Suppressor macrophage treated with lipopolysaccharide for 1 hour (primary cell): ENCODE measurements around the gene ETV5.
A peak's percentile ranks its signal among the peaks of the same experiment; 100 is the strongest.
"Not testable (repeated sequence)": the region's sequence is repeated elsewhere in the genome, so short reads cannot be mapped to it uniquely, and the experiment has no call there.

ENCODE experiments used
- DNase-seq, 3 donors: peaks; one replicate each; pipeline ENCODE4 v3.0.0-alpha.2; 2020 to 2022

The ETV5 gene

DNA sequence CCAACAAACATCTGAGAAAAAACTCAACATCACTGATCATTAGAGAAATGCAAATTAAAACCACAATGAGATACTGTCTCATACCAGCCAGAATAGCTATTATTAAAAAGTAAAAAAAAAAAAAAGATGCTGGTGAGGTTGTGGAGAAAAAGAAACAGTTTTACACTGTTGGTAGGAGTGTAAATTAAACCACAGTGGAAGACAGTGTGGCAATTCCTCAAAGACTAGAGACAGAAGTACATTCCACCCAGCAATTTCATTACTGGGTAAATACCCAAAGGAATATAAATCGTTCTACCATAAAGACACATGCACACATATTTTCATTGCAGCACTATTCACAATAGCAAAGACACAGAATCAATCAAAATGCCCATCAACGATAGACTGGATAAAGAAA lies 89.6 kb downstream of the ETV5 start:
- DNase-seq, result not testable (repeated sequence)

DNA sequence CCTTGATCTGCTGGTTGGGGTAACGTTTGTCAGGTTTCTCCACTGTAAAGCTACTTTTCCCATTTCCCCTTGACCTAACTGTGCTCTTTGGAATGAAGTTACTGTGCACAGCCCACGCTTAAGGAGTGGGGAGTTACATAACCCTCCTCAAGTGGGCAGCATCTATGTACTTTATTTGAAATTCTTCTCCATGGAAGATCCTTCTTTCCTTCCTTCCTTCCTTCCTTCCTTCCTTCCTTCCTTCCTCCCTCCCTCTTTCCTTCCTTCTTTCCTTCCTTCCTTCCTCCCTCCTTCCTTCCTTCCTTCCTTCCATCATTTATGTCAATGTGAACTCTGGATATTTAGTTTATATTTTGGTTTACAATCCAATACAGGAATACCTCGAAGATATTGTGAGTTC lies 94.0 kb downstream of the ETV5 start:
- DNase-seq, result no peak

DNA sequence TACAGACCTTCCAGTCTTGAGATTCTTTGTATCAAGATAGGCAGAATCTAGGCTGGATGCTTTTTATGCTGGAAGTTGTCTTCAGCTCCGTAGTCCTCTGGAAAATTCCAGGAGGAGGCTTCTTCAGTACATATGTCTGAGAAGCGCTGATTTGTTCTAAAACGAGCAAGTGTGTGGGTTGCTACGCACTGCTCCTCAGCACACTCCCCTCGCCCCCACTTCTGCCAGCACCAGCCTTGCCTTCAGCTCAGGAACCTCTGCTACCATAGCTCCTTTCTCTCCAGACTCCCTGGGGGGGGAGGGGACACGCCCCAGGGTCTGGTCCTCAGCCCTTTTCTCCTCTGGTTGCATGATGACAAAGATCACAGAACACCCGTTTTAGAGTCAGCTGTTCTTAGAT lies 95.6 kb downstream of the ETV5 start:
- no peak for DNase-seq

DNA sequence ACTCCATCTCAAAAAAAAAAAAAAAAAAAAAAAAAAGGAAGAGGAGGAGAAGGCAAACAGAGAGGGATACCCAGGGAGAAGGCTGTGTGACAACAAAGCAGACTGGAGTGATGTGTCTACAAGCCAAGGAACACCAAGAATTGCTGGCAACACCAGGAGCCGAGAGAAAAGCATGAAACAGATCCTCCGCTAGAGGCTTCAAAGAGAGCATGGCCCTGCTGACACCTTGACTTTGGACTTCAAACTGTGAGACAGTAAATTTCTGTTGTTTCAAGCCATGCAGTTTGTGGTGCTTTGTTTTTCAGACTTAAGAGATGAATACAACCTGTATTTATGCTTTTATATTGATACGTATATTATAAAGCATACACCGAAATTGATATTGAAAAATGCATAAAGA lies 96.8 kb downstream of the ETV5 start:
- DNase-seq, result no peak

DNA sequence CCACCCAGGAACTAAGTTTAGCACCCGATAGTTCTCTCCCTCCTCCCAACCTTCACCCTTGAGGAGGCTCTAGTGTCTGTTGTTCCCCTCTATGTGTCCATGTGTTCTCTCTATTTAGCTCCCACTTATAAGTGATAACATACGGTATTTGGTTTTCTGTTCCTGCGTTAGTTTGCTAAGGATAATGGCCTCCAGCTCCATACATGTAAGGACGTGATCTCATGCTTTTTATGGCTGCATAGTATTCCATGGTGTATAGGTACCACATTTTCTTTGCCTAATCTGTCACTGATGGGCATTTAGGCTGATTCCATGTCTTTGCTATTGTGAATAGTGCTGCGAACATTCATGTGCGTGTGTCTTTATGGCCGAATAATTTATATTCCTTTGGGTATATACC lies 104.2 kb downstream of the ETV5 start:
- DNase-seq, result no peak

DNA sequence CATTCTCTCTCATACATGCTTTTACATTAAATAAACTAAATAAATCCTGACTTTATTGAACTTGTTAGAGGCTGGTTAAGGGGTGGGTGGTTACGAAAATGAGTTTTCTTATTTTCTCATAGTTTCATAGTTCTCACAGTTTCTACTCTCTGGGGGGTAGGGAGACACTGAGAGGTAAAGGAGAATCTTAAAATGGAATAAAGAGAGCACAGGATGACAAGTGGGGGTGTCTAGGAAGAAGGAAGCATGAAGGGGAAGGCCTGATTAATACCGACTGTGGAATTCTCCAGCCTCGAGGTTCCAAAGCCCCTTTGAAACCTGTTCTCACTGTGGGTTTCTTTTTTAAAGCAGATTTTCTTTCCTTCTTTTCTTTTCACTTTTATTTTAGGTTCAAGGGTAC lies 104.7 kb downstream of the ETV5 start:
- no peak for DNase-seq

DNA sequence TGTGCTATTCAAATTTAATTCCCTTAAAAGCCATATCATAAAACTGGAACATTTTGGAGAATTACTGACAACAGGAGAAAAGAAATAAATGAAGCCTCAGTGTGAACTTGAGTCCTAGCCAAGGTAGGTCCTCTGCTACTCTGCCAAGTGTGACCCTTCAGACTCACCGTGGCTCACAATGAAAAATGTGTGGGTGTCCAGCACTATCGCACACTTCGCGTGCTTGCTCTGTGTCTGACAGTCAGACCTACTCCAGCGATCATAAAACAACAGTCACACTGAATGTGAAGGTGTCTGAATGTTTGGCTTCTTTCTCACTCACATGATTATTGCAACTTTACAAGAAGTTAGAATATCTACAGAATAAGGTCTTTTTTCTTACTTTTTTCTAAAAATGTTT lies 105.3 kb downstream of the ETV5 start:
- DNase-seq, result no peak

DNA sequence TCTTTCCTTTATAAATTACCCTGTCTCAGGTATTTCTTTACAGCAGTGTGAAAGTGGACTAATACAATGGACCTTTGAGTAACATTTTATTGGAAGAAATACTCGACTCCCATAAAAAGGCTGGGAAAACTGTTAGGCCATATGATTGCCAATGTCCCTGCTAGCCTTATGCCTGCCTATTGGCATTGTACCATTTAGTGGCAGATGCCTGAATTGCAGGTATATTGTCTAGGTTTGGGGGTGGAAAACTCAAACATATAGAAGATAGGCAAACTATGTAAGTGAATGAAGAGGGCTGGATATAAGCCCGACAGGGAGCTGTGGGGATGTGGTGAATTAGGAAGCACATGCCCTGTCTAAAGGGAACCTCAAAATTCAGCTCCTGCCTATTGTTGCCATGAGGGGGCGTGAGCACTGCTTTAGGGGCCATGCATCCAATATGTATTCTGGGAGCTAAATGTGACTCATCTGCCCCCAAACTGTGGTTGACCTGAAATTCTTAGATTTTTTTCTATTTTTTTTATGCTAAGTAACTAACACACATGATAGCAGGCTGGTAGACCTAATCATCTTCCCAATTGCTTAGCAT lies 105.9 kb downstream of the ETV5 start:
- DNase-seq, result peak; percentile 24 to 39 (median 35)

DNA sequence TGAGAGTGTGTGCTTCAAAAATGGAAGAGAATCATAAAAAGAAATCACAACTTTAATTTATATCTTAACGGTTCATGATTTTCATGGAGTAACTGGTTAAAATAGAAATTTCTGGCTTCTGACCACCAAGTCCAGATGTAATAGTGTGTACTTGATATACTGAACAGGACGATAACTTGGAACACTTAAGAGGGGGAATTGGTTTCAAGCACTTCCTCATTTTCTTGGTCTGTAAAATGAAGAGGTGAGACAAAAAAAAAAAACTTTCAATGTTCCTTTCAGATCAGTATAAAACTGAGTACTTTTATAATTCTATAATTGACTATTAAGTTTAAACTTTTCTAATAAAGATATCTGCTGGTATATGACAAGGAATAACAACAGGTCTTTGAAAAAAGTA lies 107.0 kb downstream of the ETV5 start:
- DNase-seq, result no peak

DNA sequence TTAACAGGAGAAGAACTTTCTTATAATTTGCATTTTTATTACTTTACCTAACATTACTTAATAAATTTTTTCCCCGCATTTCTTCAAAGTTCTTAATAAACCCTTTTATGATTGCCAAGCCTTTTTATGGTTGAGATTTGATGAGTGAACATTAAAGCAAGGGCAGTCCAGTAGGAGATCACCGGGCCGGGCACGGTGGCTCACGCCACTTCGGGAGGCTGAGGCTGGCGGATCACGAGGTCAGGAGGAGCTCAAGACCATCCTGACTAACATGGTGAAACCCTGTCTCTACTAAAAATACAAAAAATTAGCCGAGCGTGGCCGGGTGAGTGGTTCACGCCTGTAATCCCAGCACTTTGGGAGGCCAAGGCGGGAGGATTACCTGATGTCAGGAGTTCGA lies 109.7 kb downstream of the ETV5 start:
- DNase-seq, result no peak

DNA sequence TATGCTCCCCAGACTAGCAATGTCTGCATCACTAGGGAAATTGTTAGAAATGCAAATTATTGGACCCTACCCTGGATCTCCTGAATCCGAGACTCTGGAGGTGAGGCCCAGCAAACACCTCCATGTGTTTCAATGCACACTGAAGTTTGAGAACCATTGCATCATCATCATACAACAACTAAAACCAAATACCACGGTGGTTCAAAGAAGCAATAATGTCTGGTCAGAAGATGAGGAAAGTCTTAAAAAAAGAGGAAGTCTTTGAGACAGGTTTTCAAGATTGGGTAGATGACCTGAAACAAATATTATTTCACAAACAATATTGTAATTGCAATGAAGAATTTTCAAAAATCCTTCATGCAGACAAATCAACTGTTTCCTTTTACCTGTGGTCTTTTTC lies 110.8 kb downstream of the ETV5 start:
- no peak for DNase-seq

DNA sequence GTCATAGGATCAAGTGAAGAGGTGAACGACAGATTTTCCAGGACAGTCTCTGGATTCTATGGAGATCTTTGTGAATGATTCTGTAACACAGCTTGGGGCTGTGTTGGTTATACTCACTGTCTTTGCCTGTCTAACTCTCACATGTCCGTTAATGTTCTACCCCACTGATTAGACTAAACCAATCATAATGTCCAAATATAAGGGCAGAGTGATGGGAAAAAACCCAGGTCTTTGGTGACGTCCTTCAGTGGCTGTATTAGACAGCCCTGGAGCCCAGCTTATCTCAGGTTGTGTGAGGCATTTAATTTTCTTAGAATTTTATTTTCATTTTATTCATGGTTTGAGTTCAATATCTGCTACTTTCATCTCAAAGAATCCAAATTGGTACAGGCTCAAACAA lies 111.8 kb downstream of the ETV5 start:
- DNase-seq, result no peak
